Measurements from ENCODE around the gene DNAH10.

- no peak for TF ChIP-seq EP300 (IDR thresholded peaks at IDR 0.05; ENCODE audit: borderline replicate concordance)
- no peak for TF ChIP-seq CREB1 (IDR thresholded peaks at IDR 0.05; ENCODE audit: low read depth)
- TF ChIP-seq TAF1 (IDR thresholded peaks at IDR 0.05; ENCODE audit: low read depth), result no peak
- TF ChIP-seq CEBPB (IDR thresholded peaks at IDR 0.05), result no peak
- TF ChIP-seq EGR1 (IDR thresholded peaks at IDR 0.05), result no peak
- TF ChIP-seq RAD21 (IDR thresholded peaks at IDR 0.05; ENCODE audit: low read depth), result no peak
- no peak for TF ChIP-seq FOXM1 (IDR thresholded peaks at IDR 0.05; ENCODE audit: borderline replicate concordance, low read depth)
- no peak for TF ChIP-seq TEAD4 (IDR thresholded peaks at IDR 0.05)
- no peak for TF ChIP-seq TCF12 (IDR thresholded peaks at IDR 0.05; ENCODE audit: low read depth)
- TF ChIP-seq YY1 (IDR thresholded peaks at IDR 0.05; ENCODE audit: low read depth), result no peak
- TF ChIP-seq MAX (IDR thresholded peaks at IDR 0.05), result no peak
- TF ChIP-seq, protein P1, sequence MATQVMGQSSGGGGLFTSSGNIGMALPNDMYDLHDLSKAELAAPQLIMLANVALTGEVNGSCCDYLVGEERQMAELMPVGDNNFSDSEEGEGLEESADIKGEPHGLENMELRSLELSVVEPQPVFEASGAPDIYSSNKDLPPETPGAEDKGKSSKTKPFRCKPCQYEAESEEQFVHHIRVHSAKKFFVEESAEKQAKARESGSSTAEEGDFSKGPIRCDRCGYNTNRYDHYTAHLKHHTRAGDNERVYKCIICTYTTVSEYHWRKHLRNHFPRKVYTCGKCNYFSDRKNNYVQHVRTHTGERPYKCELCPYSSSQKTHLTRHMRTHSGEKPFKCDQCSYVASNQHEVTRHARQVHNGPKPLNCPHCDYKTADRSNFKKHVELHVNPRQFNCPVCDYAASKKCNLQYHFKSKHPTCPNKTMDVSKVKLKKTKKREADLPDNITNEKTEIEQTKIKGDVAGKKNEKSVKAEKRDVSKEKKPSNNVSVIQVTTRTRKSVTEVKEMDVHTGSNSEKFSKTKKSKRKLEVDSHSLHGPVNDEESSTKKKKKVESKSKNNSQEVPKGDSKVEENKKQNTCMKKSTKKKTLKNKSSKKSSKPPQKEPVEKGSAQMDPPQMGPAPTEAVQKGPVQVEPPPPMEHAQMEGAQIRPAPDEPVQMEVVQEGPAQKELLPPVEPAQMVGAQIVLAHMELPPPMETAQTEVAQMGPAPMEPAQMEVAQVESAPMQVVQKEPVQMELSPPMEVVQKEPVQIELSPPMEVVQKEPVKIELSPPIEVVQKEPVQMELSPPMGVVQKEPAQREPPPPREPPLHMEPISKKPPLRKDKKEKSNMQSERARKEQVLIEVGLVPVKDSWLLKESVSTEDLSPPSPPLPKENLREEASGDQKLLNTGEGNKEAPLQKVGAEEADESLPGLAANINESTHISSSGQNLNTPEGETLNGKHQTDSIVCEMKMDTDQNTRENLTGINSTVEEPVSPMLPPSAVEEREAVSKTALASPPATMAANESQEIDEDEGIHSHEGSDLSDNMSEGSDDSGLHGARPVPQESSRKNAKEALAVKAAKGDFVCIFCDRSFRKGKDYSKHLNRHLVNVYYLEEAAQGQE (IDR thresholded peaks at IDR 0.05; ENCODE audit: low read depth), result no peak
- TF ChIP-seq NFIC (IDR thresholded peaks at IDR 0.05), result no peak
- no peak for TF ChIP-seq USF1 (IDR thresholded peaks at IDR 0.05)
Observed at GRCh38 chr12:123733229-123733628, 28.9 kb upstream of the DNAH10 start.

Data from Ishikawa (cell line).